Astrocyte of the spinal cord (primary cell): Measurements from ENCODE around the gene COL13A1.

Source experiments
- DNase-seq: peaks from one replicate; pipeline ENCODE4 v3.0.0; 2011; ENCODE audit warnings: low read depth, low spot score
- H3K4me3 ChIP-seq: 2 replicates; pipeline ENCODE4 v1.5.1; 2011; ENCODE audit warnings: low read depth, mild to moderate bottlenecking, low read length, moderate library complexity
- CTCF ChIP-seq: IDR thresholded peaks from 2 replicates; pipeline ENCODE4 v1.5.1; 2012; ENCODE audit warnings: low read depth, mild to moderate bottlenecking, low read length, inconsistent platforms
- in situ Hi-C: cut with HindIII; loops from 2 replicates; pipeline ENCODE4 v1.10.0; 2017; ENCODE audit warnings: low sequenced_read_pairs

The COL13A1 gene

GRCh38 chr10:69894156-69894555 is 92.5 kb downstream of the COL13A1 start:
- TF ChIP-seq CTCF, result no peak
- H3K4me3 ChIP-seq, result no peak overlapping the region
- in situ Hi-C loops, result no loop called here
- no peak for DNase-seq

GRCh38 chr10:69895759-69896158 is 94.1 kb downstream of the COL13A1 start:
- H3K4me3 ChIP-seq, result no peak overlapping the region
- in situ Hi-C loops, result no loop called here
- TF ChIP-seq CTCF, result no peak
- DNase-seq, result peak; percentile 95

- in situ Hi-C loops, result no loop called here
- H3K4me3 ChIP-seq, result no peak overlapping the region
- TF ChIP-seq CTCF, result no peak
Measured at GRCh38 chr10:69896606-69897231, 95.0 kb downstream of the COL13A1 start.

GRCh38 chr10:69897432-69897831 is 95.7 kb downstream of the COL13A1 start:
- TF ChIP-seq CTCF, result no peak
- DNase-seq, result no peak
- in situ Hi-C loops, result no loop called here
- H3K4me3 ChIP-seq, result no peak overlapping the region

More at GRCh38 chr10:69896606-69897231, 95.0 kb downstream of the COL13A1 start:
- DNase-seq, result peak; percentile 51

- DNase-seq, result no peak
- in situ Hi-C loops, result no loop called here
- no peak for TF ChIP-seq CTCF
- H3K4me3 ChIP-seq, result no peak overlapping the region
Measured at GRCh38 chr10:69897999-69898398, 96.3 kb downstream of the COL13A1 start.

GRCh38 chr10:69898524-69898923 is 96.8 kb downstream of the COL13A1 start:
- in situ Hi-C loops, result no loop called here
- H3K4me3 ChIP-seq, result no peak overlapping the region
- TF ChIP-seq CTCF, result no peak
- no peak for DNase-seq
